AG04450 (cell line): ENCODE measurements around the gene ZDHHC13. TPM values are rescaled to one million over a fixed set of nuclear protein-coding genes. Genes with fewer than 3 reads are reported as not detected.

Experiments
- CTCF ChIA-PET: fragments of 300-600, 350-600 bp; formaldehyde crosslinking; extraction: SDS; loops from one replicate; lab custom pipeline; 2022; ENCODE audit warnings: antibody characterized with exemption, inconsistent platforms; lab: Charles Lee
- POLR2A ChIA-PET: fragments of 350-600 bp; formaldehyde crosslinking; extraction: SDS; loops from one replicate; lab custom pipeline; 2021; ENCODE audit warnings: antibody characterized with exemption, inconsistent platforms; lab: Yijun Ruan, JAX
- DNase-seq: peaks from one replicate; pipeline ENCODE4 v3.0.0-alpha.2; 2011; ENCODE audit warnings: low read depth, low spot score
- H3K27ac ChIP-seq: one replicate; pipeline ENCODE4 v1.5.1; 2012; ENCODE audit warnings: low read depth, low read length, control low read depth
- H3K27me3 ChIP-seq: one replicate; pipeline ENCODE4 v1.6.0; 2012; ENCODE audit warnings: low read length; ENCODE audit not compliant: control insufficient read depth, insufficient read depth
- H3K4me3 ChIP-seq: 2 replicates; pipeline ENCODE4 v1.5.1; 2011; ENCODE audit warnings: mild to moderate bottlenecking, low read depth, low read length, control low read depth
- H3K9me3 ChIP-seq: 2 replicates; pipeline ENCODE4 v1.5.1; 2012; ENCODE audit warnings: low read length; ENCODE audit not compliant: control insufficient read depth, insufficient read depth
- polyA plus RNA-seq: library from polyadenylated mRNA; depleted of rRNA; stranded (reverse); fragments of >200 nt; gene quantifications from 2 replicates; pipeline ENCODE4 v1.2.3, GENCODE V29; 2011
- TF ChIP-seq, protein P1 (sequence below): IDR thresholded peaks from 2 replicates; pipeline ENCODE4 v1.5.1; 2011; ENCODE audit warnings: low read depth, low read length, control low read depth, inconsistent platforms

ZDHHC13 gene
- polyA plus RNA-seq, 1 experiment: 15.4 TPM

DNA sequence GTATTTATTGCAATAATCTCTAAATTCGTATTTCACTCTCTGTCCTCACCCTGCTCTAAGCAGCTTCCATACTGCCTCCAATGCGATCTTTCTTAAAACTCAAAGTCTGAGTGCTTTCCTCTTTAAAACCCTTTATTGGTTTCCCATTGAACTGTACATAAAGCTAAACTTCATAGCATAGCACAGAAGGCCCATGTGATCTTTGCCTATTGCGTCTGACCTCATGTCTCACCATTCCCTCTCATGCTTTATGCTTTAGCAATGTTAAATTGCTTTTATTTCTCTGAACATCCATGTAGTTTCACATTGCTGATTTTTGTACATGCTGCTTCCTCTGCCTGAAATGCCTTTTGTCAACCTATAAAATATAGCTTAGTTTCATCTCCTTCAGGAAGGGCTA is 28.4 kb downstream of the ZDHHC13 start:
- Histone ChIP-seq H3K4me3 (no peak overlapping the region), H3K27ac (no peak overlapping the region), H3K9me3 (no peaks in the 10 kb centered on the region), H3K27me3 (no peaks in the 10 kb centered on the region)
- no peak for DNase-seq
- POLR2A ChIA-PET: no interaction called here
- CTCF ChIA-PET: no interaction called here
- TF ChIP-seq, protein P1, sequence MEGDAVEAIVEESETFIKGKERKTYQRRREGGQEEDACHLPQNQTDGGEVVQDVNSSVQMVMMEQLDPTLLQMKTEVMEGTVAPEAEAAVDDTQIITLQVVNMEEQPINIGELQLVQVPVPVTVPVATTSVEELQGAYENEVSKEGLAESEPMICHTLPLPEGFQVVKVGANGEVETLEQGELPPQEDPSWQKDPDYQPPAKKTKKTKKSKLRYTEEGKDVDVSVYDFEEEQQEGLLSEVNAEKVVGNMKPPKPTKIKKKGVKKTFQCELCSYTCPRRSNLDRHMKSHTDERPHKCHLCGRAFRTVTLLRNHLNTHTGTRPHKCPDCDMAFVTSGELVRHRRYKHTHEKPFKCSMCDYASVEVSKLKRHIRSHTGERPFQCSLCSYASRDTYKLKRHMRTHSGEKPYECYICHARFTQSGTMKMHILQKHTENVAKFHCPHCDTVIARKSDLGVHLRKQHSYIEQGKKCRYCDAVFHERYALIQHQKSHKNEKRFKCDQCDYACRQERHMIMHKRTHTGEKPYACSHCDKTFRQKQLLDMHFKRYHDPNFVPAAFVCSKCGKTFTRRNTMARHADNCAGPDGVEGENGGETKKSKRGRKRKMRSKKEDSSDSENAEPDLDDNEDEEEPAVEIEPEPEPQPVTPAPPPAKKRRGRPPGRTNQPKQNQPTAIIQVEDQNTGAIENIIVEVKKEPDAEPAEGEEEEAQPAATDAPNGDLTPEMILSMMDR: no peak

DNA sequence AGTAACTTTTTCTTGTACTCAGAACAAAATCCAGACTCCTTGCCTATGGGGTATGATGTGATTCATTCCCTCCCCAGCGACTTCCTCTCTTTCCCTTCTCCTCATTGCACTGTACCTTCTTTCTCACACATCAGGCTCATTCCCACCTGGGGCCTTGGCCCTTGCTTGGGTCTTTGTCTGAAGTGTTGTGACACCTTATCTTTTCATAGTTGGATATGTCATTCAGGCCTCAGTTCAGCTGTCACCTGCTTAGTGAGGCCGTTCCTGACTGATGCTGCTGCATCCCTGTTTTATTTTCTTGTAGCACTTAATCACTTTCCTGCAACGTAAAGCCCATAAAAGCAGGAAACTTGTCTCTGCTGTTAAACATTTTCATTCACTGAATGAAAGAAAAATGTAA is 39.9 kb downstream of the ZDHHC13 start:
- DNase-seq: no peak
- POLR2A ChIA-PET: no interaction called here
- no peak overlapping the region for H3K4me3 ChIP-seq
- TF ChIP-seq, protein P1: no peak
- no peaks in the 10 kb centered on the region for H3K27me3 ChIP-seq
- H3K9me3 ChIP-seq: no peaks in the 10 kb centered on the region
- H3K27ac ChIP-seq: no peak overlapping the region
- CTCF ChIA-PET: no interaction called here

DNA sequence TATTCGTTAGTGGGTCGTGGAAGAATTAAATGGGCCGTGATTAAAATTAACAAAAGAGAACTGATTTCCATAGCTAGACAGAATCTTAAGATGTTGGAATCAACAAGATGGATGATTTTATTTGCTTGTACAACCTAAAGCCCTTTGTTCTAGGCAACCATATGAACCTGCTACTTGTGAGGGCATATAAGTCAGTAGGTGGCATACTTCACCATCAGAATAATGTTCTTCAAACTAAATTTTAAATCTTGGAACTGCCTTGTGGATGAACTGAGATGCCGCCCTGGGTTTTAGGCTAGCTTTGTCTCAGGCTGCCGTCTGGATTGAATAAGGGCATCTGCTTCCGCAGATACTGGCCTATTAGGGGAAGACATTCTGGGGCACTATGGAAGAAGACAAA is 43.9 kb downstream of the ZDHHC13 start:
- no peak overlapping the region for H3K27ac ChIP-seq
- POLR2A ChIA-PET: no interaction called here
- H3K4me3 ChIP-seq: no peak overlapping the region
- H3K9me3 ChIP-seq: no peaks in the 10 kb centered on the region
- CTCF ChIA-PET: interaction anchor here (0.5 to 1.1 kb wide), 2 partner anchors 90 to 544 kb away, joined by 4 to 5 read pairs; no protein-coding TSS in a partner anchor
- no peak for DNase-seq
- no peaks in the 10 kb centered on the region for H3K27me3 ChIP-seq
- TF ChIP-seq, protein P1: no peak

DNA sequence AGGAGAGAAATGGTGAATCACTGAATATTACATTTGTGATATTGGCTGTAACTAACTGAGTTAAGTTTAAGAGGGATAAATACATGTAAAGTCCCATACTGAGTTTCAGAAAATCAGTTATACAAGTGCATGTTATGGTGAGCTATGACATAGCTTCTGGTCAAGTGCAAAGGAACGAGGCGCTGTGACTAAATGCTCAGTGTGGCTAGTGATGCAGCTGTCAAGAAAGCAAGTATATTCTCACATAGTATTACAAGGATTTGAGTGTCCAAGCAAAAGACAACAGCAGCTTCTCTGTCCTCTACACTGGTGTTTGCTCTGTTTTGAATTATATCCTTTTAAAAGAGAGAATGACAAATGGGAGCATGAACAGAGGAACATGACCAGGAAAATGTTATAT is 44.7 kb downstream of the ZDHHC13 start:
- H3K9me3 ChIP-seq: no peaks in the 10 kb centered on the region
- TF ChIP-seq, protein P1: no peak
- H3K4me3 ChIP-seq: no peak overlapping the region
- H3K27me3 ChIP-seq: no peaks in the 10 kb centered on the region
- no peak for DNase-seq
- H3K27ac ChIP-seq: no peak overlapping the region
- POLR2A ChIA-PET: no interaction called here
- CTCF ChIA-PET: no interaction called here

DNA sequence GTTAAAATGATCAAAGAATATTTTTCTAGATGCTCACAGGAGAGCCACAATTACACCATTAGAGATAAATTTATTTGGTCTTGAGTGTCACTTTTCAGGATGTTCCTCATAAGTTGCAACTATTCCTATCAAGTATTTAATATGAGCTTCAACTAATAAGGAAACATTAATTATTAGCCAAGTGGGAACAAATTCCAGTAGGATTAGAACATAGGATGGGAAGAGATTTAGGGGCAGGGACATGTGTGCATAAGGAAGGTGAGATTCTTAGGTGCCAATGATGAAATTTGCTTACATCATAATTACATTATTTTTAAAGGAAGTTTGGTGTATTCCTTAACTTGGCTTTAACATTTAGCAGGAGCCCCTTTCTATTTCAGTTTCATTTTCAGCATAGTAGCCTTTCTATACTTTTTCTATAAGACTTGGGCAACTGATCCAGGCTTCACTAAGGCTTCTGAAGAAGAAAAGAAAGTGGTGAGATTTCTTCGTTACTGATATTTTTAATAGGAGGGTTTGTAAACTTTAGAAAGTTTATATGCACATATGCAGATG is 46.1 kb downstream of the ZDHHC13 start:
- CTCF ChIA-PET: no interaction called here

More for the DNA sequence above, 46.1 kb downstream of the ZDHHC13 start:
- DNase-seq: no peak
- no peaks in the 10 kb centered on the region for H3K27me3 ChIP-seq
- H3K4me3 ChIP-seq: no peak overlapping the region
- H3K27ac ChIP-seq: no peak overlapping the region
- POLR2A ChIA-PET: no interaction called here
- H3K9me3 ChIP-seq: no peaks in the 10 kb centered on the region
- TF ChIP-seq, protein P1: no peak
